Left kidney (tissue), 2 donors: ENCODE results near the gene GPR155. TPM values are rescaled to one million over a fixed set of nuclear protein-coding genes. Genes with fewer than 3 reads are reported as not detected.
"Not testable (repeated sequence)": the region's sequence is repeated elsewhere in the genome, so short reads cannot be mapped to it uniquely, and the experiment has no call there.

Experiments used
- DNase-seq: peaks from one replicate; pipeline ENCODE4 v3.0.0-alpha.2; 2013
- polyA plus RNA-seq: library from polyadenylated mRNA; unstranded; fragments of 120-200 nt; gene quantifications from one replicate; pipeline ENCODE4 v1.2.1, GENCODE V29; 2013; ENCODE audit not compliant: insufficient read length

GPR155 gene
- polyA plus RNA-seq, 1 donor, result 12.4 TPM

DNA sequence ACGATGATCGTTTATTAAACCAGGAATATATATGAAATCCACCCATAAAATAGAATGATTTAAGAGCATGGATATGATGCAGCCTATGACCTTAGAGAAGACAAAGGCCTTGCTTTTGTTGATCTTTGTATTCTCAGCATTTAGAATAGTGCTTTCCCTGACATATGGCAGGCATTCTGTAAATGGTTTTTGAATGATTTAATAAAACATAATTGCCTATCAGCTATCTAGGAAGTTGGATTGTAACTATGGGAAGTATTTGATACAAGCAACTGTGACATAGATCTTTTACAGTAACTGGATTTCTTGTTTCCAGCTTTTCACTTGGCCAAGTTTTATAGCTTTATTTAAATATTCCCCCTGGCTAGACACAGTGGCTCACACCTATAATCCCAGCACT, 5.1 kb upstream of the GPR155 start:
- no peak for DNase-seq

DNA sequence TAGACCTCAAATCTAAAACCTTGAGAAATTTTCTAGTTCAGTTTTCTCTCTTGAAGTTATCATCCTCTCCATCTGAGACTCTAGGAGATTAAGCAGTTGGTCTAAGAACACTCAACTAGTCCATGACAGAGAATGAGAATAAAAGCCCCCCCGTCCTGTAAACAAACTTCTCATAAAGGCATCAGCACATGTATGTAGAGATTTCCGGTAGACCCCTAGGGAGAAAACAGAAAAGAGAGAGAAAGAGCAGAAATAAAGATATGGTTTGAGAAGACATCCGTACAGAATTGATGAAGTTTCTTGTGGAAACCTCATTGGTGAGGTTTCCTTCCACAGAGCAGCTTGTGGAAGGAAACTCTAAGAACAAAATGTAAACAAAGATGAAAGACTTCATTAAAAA, 3.2 kb upstream of the GPR155 start:
- DNase-seq, result no peak

DNA sequence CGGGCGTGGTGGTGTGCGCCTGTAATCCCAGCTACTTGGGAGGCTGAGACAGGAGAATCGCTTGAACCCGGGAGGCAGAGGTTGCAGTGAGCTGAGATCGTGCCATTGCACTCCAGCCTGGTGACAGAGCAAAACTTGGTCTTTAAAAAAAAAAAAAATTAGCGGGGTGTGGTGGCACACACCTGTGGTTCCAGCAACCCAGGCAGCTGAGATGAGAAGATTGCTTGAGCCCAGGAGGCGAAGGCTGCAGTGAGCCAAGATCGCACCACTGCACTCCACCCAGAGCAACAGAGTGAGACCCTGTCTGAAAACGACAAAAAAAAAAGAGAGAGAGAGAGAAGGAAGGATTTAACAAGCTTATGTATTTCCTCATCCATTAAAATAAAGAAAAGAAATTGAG, 2.7 kb upstream of the GPR155 start:
- DNase-seq, result not testable (repeated sequence)

DNA sequence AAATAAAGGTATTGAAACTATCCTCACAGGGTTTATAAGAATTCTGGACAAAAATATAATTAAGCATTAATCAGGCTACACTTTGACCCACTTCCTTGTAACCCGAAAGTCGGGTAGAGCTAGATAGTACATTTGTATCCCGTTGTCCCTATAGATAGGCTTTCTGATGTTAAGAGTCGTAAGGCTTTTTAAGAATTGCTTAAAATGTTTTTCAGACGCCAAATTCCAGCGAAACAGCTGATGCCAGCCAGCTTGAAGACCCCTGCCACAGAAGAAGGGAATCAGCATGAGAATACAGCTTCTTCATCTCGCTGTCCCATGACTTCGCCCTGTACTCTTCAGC, 962 bp upstream of the GPR155 start:
- DNase-seq, result no peak

DNA sequence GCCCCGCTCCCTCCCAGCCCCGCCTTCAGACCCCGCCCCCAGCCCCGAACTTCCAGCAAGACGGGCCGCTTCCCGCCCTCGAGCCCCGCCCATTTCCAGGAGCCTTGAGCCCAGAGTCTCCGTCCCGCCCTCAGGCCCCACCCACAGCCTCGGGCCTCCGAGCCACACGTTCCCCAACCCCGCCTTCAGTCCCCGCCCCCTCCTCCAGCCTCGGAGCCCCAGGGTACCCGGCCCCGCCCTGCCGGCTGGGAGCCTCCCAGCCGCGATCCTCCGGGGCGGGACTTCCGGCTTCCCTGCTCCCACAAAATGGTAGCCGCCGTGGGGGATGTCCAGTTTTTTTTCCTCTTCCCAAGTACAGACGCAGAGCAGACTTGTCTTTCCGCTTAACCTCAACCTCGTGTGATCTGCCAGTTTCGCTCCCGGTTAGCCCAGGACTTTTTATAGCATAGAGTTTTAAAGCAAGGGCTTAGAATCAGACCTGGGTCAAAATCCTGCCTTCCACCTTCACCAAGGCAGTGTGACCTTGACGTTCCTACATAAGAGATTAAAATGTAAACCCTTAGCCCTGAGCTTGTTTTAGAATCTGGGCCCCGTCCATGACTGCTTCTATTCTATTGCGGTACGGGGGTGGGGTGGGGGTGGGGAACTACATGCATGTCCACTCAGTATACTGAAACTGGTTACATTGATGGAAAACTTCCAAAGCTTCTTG, 435 bp upstream of the GPR155 start:
- peak; percentile 98 for DNase-seq

DNA sequence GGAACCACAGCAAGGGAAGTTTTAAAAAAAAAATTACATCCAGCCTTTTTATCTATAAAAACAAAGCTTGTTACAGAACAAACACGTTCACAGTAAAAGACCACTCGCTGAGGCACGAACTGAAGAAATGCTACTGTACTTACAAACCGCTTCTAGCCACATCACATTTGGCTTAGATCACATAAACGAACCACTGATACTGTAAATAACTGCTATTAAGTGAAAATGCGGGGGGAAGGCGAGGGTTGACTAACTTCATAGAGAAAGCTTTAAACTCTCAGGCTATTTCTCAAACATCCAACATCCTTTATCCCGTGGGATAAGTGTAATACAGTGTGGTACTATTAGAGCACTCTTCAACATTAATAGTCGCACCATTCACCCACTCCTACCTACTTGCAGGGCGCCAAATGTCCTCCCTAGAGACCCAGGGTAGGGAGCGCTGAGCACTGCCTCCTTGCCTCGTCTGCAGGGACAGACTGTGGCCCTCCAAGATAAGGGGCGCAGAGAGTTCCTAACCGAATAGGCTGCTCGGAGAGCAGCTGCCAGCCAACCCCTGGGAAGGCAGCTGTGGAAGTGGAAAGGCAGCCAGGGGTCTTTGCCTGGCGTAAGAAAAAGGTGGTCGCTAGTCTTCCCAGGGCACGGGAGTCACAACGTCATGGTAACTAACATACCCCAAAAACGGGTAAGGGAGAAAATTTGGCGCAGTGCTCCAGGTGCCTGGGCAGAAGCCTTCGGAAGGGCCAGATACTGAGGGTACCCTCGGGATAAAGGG, 854 bp downstream of the GPR155 start:
- DNase-seq, result no peak

DNA sequence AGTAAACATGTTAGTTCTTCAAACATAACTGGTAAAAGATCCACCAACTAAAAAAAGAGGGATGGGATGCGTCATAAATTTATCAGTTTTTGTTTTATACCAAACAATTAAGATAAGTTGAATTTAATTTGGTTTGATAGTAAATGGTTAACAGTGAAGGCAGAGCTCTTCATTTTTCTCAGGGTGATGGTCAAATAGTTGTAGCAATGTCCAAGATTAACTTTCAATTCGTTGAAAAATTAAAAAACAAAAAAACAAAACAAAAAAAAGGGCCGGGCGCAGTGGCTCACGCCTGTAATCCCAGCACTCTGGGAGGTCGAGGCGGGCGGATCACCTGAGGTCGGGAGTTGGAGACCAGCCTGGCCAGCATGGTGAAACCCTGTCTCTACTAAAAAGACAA, 1.8 kb downstream of the GPR155 start:
- DNase-seq, result not testable (repeated sequence)

DNA sequence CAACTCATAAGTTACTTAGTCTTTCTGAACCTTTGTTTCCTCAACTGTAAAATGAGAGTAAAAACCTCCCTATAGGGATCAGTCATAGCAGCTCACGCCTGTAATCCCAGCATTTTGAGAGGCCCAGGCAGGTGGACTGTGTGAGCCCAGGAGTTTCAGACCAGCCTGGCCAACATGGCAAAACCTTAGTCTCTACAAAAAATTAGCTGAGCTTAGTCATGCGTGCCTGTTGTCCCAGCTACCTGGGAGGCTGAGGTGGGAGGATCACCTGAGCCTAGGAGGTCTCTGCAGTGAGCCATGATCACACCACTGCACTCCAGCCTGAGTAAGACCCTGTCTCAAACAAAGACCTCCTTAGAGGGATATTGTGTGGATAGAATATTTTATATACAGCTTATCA, 2.3 kb downstream of the GPR155 start:
- DNase-seq, result no peak

DNA sequence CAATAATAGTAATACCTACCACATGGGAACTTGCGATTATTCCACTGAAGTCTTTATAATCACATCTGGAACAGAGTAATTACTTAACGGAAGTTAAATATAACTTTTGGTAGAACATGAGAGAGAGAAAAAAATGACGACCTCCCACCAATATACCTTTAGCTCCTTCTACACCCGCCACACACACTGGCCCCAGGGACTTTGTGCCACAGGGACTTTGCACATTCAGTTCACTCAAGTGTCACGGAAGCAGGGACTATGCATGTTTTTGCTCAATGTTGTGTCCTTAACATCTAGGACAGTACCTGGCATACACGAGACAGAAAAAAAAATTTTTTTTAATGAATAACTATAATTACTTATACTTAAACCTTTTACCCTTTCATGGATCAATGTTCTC, 4.0 kb downstream of the GPR155 start:
- DNase-seq, result no peak

DNA sequence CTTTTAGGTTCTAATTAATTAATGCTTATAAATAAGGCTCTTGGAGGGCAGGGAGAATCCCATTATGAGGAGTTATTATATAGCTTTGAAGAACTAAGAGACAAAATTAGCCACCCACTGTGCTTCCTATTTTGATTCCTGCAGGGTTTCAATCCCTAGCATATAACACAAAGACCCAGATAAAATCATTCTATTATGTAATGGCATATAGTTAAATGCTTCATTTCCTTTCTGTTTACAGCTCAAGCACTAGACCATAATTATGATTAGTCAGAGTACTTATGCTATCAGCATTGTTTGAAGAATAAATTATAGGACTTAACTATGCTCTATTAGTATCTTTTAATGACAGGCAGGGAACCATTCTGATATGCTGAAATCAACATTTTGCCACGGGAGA, 9.1 kb downstream of the GPR155 start:
- no peak for DNase-seq

DNA sequence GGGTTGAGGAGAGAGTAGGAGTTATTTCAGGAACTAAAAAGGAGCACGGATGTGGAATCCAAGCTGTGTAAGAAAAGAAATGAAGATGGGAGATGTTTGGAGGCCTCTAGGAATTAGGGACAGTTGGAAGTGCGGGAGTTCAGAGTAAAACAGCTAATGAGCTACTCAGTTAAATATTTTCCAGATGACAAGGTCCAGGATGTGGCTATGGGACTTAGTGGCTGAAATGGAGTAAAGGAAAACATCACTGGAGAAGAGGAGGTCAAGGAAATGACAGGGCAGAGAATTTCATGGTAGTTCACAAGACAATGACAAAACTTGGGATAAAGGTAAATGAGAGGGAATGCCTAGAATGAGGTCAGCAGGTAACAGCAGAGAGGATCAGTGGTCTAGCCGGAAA, 13.0 kb downstream of the GPR155 start:
- DNase-seq, result no peak

DNA sequence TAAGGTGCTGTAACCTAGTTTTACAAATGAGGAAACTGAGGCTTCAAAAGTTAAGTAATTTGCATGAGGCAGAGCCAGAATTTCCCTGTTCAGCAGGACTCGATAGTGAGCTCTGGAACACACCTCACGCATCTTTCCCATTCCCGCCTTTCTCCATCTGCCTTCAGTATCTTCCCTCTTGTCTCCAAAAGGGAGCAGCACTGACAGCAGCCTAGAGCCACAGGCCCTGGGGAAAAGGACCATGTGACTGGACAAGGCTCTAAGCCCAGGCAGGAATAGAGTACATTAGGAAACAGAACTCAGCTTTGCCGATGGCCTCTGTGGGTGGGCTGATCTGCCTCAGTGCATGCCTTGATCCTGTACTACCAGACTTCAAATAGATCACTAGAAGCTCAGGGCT, 21.5 kb downstream of the GPR155 start:
- DNase-seq, result no peak

DNA sequence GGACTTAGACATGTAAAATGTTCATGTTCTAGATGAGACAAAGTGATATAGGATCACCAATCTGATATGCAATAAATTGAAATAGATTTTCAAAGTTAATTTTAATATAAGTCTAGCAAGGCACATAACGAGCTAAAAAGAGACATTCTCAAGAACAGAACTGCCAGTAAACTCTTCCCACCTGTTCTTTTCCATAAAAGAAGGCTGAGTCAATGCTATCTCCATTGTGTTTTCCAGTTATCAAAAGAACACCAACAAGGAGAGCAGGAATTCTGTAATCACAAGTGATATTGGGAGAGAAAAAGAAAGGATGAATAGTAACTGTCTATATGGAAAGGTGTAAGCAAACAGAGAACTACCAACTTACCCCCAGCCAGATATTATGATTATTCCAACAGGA, 25.6 kb downstream of the GPR155 start:
- no peak for DNase-seq

DNA sequence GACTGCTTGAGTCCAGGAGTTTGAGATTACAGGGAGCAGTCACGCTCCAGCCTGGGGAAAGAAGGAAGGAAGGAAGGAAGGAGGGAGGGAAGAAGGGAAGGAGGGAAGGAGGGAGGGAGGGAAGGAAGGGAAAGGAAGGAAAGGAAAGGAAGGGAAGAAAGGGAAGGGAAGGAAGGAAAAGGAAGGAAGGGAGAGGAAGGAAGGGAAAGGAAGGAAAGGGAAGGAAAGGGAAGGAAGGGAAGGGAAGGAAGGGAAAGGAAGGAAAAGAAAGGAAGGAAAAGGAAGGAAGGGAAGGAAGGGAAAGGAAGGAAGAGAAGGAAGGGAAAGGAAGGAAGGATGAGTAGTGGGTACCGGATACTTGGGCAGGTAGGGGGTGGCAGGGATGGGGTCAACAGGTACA, 32.3 kb downstream of the GPR155 start:
- no peak for DNase-seq

DNA sequence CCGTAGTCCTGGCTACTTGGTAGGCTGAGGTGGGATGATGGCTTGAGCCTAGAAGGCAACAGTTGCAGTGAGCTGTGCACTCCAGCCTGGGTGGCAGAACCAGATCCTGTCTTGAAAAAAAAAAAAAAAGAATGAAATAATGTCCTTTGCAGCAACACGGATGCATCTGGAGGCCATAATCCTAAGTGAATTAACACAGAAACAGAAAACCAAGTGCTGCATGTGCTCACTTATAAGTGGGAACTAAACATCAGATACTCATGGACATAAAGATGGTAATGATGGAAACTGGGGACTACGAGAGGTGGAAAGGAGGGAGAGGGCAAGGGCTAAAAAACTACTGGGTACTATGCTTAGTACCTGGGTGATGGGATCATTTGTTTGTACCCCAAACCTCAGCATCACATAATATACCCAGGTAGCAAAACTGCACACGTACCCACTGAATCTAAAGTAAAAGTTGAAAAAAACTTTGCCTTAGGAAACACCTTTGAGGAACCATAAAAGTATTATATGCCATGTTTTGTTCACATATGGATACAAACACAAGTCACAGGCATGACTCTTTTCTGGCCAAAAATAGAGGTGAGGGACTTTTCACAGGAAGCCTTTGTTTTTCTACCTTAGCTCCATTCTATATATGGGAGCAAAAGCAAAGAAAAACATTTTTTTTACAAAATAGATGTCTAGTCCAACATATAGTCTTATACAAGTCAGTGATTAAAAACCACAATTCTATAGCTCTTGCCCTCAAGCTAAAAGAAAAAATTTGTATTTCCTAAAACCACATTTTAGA, 36.6 kb downstream of the GPR155 start:
- DNase-seq, result no peak

DNA sequence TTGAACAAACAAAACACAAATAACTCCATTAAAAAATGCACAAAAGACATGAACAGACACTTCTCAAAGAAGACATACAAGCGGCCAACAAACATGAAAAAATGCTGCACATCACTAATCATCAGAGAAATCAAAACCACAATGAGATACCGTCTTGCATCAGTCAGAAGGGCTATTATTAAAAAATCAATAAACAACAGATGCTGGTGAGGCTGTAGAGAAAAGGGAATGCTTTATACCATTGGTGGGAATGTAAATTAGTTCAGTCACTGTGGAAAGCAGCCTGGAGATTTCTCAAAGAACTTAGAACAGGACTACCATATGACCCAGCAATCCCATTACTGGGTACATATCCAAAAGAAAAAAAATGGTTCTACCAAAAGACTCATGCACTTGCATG, 37.8 kb downstream of the GPR155 start:
- DNase-seq, result no peak

DNA sequence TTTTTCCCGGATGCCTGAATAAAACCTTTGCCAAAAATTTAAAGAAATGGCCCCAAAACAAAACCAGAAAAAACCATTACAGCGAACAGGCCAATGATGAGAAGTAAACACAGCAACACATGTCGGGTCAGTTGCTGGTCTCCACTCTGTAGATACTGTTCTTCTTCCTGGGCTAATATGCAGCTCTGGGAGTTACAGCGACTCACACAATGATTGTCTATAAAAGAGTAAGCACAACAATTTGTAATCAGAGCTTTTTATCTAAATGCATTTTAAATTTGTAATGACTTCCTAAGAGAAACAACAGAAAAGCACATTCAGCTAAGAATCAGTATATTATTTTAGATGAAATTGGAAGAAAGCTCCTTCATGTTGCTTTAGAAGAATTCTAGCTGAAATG, 40.3 kb downstream of the GPR155 start:
- no peak for DNase-seq

DNA sequence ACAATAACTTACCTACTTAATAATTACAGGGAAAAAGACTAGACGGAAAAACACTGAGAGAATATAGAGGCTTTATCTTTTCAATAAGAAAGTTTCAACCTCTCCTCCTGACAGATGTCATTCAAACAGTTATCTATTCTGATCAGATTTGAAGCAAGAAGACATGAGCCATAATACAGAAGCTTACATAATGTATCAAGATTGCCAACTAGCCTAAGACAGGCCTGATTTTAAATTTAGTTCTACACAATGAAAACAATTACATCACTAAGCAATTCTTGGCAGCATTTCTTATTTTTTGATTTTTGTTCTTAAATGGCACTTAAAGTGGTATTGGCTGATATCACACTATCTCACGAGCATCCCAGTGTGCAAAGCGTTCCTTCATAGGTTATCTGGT, 41.6 kb downstream of the GPR155 start:
- DNase-seq, result no peak

DNA sequence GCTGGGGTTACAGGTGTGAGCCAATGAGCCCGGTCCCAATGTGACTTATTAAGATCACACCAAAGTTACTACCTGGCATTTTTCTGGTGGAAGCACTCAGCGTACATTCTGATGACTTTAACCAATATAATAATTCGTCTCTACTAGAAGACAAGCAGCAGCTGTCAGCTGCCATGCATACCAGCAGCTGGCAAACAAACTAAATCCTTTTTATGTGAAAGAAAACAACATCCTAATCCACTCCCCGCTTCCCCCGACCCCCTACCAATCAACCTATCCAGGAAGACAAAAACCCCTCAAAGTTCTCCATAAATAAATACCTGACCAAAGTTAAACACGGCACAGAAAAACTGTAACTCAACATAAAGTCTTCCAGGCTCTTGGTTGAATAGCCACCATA, 42.1 kb downstream of the GPR155 start:
- DNase-seq, result no peak

DNA sequence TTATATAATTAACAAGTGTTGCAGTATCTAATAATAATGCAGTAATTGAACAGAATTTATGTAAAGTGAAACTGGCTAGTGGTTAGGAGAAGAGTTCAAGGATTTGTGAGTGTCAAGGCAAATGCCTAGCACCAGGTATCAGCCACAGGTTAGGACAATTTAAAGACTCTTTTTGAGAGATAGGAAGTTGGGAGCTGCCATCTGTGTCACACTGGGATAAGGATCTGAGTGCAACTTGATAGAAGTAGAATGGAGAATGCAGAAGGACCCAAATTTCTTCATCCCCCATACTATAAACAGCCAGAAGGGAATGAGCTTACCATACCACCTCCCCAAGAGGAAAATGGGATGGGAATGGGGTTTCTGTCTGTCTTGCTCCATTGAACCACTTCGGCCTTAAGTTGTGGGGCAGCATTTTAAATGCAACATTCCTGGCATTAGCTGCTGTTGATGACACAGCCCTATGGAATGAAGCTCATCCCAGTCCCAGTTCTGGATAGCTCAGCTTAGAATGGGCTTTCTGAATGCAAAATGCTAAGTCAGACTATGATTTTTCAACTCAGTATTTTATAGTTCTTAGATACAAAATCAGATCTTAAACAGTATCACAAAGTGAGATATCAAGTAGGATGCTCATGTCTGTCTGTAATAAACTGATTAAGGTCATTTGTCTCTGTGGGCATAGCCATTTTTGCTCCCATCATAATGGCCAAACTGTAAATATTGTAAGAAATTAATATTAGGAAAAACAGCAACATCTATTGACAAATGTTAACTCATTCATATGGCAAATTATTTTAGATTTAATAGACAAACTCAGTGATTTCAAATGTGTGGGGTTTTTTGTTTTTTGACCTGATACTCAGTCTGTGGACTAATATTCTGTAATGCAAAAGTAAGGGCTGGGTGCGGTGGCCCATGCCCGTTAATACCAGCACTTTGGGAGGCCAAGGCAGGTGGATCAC, 44.0 kb downstream of the GPR155 start:
- DNase-seq, result no peak

DNA sequence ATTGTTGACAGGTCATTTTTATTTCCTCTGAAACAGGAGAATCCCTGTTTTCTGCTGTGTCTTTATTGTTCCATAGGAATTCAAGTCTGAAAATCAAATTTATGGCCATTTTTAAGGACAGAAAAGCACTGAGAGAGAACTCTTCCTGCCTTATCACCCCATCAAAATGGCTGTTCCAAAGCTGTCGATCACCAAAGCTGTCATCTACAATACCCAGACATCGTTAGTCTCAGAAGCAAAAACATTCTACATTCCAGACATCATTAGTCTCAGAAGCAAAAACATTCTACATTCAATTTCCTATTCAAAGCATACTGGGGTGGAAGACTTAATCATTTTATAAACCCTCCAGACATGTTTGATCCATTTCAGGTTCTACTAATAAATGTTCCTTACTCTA, 46.9 kb downstream of the GPR155 start:
- no peak for DNase-seq

DNA sequence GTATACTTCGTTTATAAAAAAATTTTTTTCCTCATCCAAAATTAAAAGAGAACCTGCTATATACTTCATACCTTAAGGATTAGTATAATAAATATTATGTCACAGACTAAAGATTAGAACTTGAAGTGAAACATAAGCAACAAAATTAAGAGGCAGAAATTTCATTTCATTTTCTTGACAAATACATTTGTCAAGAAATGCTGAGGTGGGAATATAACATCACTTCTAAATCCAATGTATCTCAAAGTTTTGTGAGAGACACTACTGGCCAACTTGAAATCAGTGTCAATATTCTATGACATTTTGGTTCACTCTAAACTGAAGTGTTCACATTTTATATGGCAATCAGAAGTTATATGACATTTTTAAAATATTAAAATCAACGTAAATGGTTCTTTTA, 47.5 kb downstream of the GPR155 start:
- no peak for DNase-seq
